Activated CD4-positive, alpha-beta T cell treated with anti-CD3 and anti-CD28 coated beads for 36 hours (primary cell): ENCODE results near the gene UTP11. TPM values are rescaled to one million over a fixed set of nuclear protein-coding genes. Genes with fewer than 3 reads are reported as not detected.
"Not testable (repeated sequence)": the region's sequence is repeated elsewhere in the genome, so short reads cannot be mapped to it uniquely, and the experiment has no call there.

ENCODE experiments used
- ATAC-seq: fragments of 200-7000 bp; cut with Tn5 transposase; one replicate; pipeline ENCODE4 v1.10.0; 2021; ENCODE audit warnings: mild to moderate bottlenecking, moderate library complexity
- CTCF ChIA-PET: fragments of 350-600 bp; sonication (Branson Sonifier 250); formaldehyde crosslinking; loops from one replicate; lab custom pipeline; 2021; ENCODE audit warnings: antibody characterized with exemption; lab: Charles Lee
- POLR2A ChIA-PET: fragments of 350-600 bp; sonication (Branson Sonifier 250); formaldehyde crosslinking; loops from one replicate; lab custom pipeline; 2021; ENCODE audit warnings: antibody characterized with exemption, inconsistent platforms; lab: Charles Lee
- DNase-seq: peaks from one replicate; pipeline ENCODE4 v3.0.0-alpha.2; 2020
- H3K27ac Mint-ChIP-seq: one replicate; pipeline ENCODE4 v1.8.0; 2021; ENCODE audit warnings: mixed read lengths
- H3K27me3 Mint-ChIP-seq: one replicate; pipeline ENCODE4 v1.8.0; 2021; ENCODE audit warnings: mixed read lengths
- H3K36me3 Mint-ChIP-seq: one replicate; pipeline ENCODE4 v1.8.0; 2021; ENCODE audit warnings: low read depth, mixed read lengths
- H3K4me1 Mint-ChIP-seq: one replicate; pipeline ENCODE4 v1.8.0; 2021; ENCODE audit warnings: mixed read lengths
- H3K4me3 Mint-ChIP-seq: one replicate; pipeline ENCODE4 v1.8.0; 2021; ENCODE audit warnings: mild to moderate bottlenecking, moderate library complexity, mixed read lengths
- H3K9me3 Mint-ChIP-seq: one replicate; pipeline ENCODE4 v1.8.0; 2021; ENCODE audit warnings: low read depth, mixed read lengths
- intact Hi-C, 2 experiments: fragments of 100-400 bp; cut with DNase I in 1 of 2; cut with micrococcal nuclease in 1 of 2; formaldehyde crosslinking; loops; one replicate each; pipeline versions ENCODE4 v1.14.2 to v1.15.1; 2022 to 2024; cut with DNase I, micrococcal nuclease
- total RNA-seq, 2 experiments: library from RNA; stranded (reverse); gene quantifications; one replicate each; pipeline ENCODE4 v1.2.3, GENCODE V29; 2021

UTP11 gene
- total RNA-seq, 2 experiments from 2014 or later = 68.9 to 82.4 TPM

DNA sequence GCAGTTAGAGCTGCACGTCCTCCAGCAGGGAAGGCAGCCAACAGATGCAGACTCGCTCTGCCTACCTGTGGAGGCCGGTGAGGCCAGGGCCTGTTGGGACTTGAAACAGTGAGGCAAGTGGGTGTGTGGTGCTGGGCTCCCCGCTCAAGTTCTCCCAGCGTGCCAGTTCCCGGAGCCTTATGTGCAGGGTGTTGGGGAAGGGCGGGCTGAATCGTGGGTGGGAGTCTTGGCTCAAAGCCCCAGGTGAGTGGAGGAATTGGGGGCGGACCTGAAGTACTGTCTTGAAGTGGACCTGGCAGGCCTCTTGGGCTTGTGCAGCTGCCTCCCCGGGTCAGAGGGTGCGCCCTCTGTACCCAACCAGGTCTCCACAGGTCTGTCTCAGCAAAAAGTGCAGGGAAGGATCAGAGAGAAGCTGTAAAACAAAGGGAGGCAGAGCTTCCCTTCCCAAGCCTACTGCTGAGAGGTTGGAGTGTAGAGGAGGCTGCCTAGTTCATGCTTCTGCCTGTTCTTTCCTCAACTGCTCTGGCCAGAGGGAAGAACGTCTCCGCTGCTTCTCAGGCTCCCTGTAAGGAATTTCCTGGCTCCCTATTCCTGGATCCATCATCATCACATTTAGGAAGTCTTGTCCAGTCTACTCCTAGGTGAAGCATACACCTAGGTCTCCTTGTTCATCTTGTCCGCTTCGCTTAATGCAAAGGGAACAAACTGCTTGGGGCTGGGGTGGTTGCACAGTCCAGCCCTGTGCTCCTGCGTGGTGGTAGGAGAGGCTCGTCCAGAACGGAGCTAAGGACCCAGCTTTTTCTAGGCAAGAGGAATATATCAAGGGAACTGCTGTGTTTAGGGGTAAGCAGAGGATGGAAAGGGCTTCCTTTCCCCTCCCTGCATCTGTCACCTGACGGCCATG is 14.9 kb downstream of the UTP11 start:
- H3K4me3 Mint-ChIP-seq = peak overlapping the region; percentile 27
- intact Hi-C loops = loop anchor here (1.0 to 5.0 kb wide), 15 partner anchors 15 to 1665 kb away; partner anchors contain the start of genes AKIRIN1 (in 1 of the 2), HPCAL4 (in 1 of the 2), RRAGC (in 1 of the 2) and SF3A3 (in 1 of the 2)
- DNase-seq (peak; percentile 38), ATAC-seq (no peak)
- ChIA-PET CTCF (interaction anchor here (0.5 to 2.9 kb wide), 25 partner anchors 9 to 1178 kb away, joined by 3 to 27 read pairs (median 4); partner anchors contain the start of genes MTF1 and UTP11), POLR2A (interaction anchor here (0.6 to 2.6 kb wide), 14 partner anchors 8 to 999 kb away, joined by 3 to 27 read pairs (median 4); partner anchors contain the start of genes NDUFS5, POU3F1, RRAGC and UTP11)
- H3K36me3 Mint-ChIP-seq = peaks cover 32% of the 10 kb centered on the region
- peaks cover 61% of the 10 kb centered on the region for H3K4me1 Mint-ChIP-seq
- H3K9me3 Mint-ChIP-seq = no peaks in the 10 kb centered on the region
- no peaks in the 10 kb centered on the region for H3K27me3 Mint-ChIP-seq
- peak overlapping the region; percentile 91 for H3K27ac Mint-ChIP-seq

DNA sequence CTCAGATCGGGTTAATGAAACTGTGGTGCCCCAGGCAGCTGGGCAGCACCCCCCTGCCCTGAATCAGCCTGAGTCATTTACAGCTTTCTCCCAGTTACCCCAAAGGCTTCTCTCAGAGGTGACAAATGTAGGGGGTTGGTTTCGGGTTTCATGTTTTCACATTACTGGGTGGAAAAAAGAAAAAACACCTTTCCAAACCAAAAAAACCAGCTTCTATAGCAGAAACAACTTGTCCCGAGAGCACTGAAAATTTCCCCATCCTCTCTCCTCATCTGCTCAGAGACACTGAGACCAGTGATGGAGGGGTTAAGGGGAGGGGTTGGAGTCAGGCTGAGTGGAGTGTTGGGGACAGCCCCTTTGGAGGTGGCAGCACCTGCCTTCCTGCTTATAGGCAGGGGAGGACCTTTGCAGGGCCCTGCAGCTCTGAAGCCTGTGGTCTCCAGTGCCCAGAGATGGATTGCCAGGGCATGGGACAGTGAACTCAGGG is 15.6 kb downstream of the UTP11 start:
- intact Hi-C loops = loop anchor here (1.0 to 5.0 kb wide), 13 partner anchors 16 to 1664 kb away; partner anchors contain the start of genes AKIRIN1 (in 1 of the 2), HPCAL4 (in 1 of the 2), RRAGC (in 1 of the 2) and SF3A3 (in 1 of the 2)
- Mint-ChIP-seq H3K27ac (peak overlapping the region; percentile 91), H3K9me3 (no peaks in the 10 kb centered on the region), H3K27me3 (no peaks in the 10 kb centered on the region), H3K36me3 (peaks cover 28% of the 10 kb centered on the region), H3K4me1 (peaks cover 61% of the 10 kb centered on the region), H3K4me3 (peak overlapping the region; percentile 33)
- ChIA-PET CTCF (interaction anchor here (0.7 to 2.9 kb wide), 17 partner anchors 10 to 807 kb away, joined by 3 to 27 read pairs (median 4); partner anchors contain the start of gene UTP11), POLR2A (interaction anchor here (0.6 to 2.6 kb wide), 15 partner anchors 9 to 998 kb away, joined by 3 to 27 read pairs (median 4); partner anchors contain the start of genes NDUFS5, POU3F1, RRAGC and UTP11)
- peak; percentile 87 for DNase-seq
- peak; percentile 89 for ATAC-seq

DNA sequence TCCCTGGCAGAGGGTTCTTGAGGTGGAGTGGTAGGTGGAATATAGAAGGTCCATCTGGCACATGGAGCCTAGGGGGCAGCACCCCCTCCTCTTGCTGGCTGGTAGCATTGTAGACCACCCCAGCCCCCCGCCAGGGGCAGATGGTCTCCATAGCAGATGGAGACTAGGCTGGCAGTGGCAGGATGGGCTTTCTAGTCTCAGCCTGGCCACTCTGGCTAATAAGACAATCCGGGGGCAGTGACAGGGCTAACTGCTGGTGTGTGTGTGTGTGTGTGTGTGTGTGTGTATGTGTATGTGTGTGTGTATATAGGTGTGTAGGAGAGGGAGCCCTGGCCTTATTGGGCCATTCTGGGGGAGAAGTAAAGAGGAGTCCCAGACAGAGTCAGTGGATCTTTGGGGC is 16.1 kb downstream of the UTP11 start:
- H3K27ac Mint-ChIP-seq = peak overlapping the region; percentile 91
- H3K4me1 Mint-ChIP-seq = peaks cover 61% of the 10 kb centered on the region
- ChIA-PET POLR2A (interaction anchor here (0.6 to 2.6 kb wide), 7 partner anchors 10 to 831 kb away, joined by 3 to 27 read pairs (median 3); partner anchors contain the start of genes RRAGC and UTP11), CTCF (interaction anchor here (0.8 to 2.9 kb wide), 14 partner anchors 11 to 807 kb away, joined by 3 to 27 read pairs (median 4); partner anchors contain the start of gene UTP11)
- intact Hi-C loops = loop anchor here (1.0 to 5.0 kb wide), 13 partner anchors 16 to 1664 kb away; partner anchors contain the start of genes AKIRIN1 (in 1 of the 2), HPCAL4 (in 1 of the 2), RRAGC (in 1 of the 2) and SF3A3 (in 1 of the 2)
- peak overlapping the region; percentile 33 for H3K4me3 Mint-ChIP-seq
- no peaks in the 10 kb centered on the region for H3K9me3 Mint-ChIP-seq
- DNase-seq (peak; percentile 36), ATAC-seq (no peak)
- peaks cover 28% of the 10 kb centered on the region for H3K36me3 Mint-ChIP-seq
- no peaks in the 10 kb centered on the region for H3K27me3 Mint-ChIP-seq

DNA sequence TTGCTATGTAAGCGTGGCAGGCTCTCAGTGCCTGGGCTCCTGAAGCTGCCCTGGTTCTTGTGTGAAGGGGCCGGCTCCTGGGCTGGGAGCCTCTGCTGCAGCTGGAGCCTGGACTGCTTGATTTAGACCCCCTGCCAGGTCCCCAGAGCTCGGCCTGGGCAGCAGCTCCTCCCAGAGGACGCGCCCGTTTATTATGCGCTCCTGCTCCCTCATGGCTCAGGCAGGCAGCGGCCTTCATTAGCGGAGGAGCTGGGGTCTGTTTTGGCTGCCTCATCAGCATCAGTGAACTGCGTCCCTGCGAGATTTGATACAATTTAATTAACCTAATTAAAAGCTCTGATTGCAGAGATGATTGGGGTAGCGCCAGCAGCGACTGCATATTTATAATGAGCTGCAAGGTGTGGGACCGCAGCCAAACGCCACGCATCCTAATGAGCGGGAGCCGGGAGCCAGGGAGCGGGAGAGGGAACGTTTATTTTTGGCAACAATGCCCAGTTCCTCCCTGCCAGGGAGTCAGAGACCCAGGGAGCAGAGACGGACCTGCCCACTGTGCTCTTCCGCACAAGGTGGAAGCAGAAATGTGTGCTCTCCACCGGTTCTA is 16.6 kb downstream of the UTP11 start:
- Mint-ChIP-seq H3K27ac (peak overlapping the region; percentile 91), H3K36me3 (peaks cover 24% of the 10 kb centered on the region), H3K4me3 (no peak overlapping the region), H3K27me3 (no peaks in the 10 kb centered on the region), H3K4me1 (peaks cover 61% of the 10 kb centered on the region), H3K9me3 (no peaks in the 10 kb centered on the region)
- ChIA-PET POLR2A (interaction anchor here (0.6 to 1.6 kb wide), 4 partner anchors 18 to 98 kb away, joined by 3 to 8 read pairs (median 4); partner anchors contain the start of gene POU3F1), CTCF (interaction anchor here (0.7 to 2.9 kb wide), 8 partner anchors 12 to 64 kb away, joined by 3 to 27 read pairs (median 9); partner anchors contain the start of genes POU3F1 and UTP11)
- DNase-seq (no peak), ATAC-seq (no peak)
- intact Hi-C loops = loop anchor here (5.0 kb wide), 6 partner anchors 43 to 1663 kb away; partner anchors contain the start of gene HPCAL4 (in 1 of the 2)

DNA sequence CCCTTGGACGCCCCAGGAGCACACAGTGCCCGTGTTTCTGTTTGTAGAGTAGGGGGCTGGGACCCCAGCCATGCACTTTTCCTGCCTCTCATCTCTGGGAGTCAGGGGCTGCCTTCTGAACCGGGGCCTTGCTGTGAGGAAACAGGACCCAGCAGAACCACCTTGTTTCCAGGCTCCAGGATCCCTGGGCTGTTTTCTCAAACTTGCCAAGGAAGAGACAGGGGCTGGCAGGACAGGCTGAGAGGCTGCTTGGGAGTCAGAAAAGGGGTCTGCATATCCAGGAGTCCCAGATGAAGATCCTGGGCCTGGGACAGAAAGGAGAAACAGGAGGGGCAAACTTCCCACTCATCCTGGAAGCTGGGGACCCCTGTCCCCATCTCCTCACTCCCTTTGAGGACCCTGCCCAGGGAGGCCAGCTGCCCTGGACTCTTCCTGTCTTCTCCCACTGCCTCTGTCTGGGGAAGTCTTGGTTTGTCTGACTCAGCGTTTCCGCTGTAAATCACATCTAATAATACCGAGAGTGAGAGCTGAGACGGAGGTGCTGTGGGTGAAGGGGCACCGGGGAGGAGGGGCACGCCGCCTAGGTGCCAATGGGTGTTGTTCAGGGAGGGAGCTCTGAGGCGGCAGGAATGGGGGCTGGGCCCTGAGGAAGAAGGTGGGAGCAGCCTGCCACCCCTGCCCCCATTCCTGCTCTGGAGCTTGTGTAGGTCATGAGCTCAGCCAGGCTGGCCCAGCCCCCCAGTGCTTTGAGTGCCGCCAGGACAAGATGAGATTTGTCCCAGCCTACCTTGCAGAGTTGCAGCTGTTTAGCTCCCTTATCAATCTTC is 17.4 kb downstream of the UTP11 start:
- Mint-ChIP-seq H3K4me1 (peaks cover 61% of the 10 kb centered on the region), H3K4me3 (peak overlapping the region; percentile 16), H3K27me3 (no peaks in the 10 kb centered on the region), H3K27ac (peak overlapping the region; percentile 91), H3K9me3 (no peaks in the 10 kb centered on the region), H3K36me3 (peaks cover 21% of the 10 kb centered on the region)
- POLR2A ChIA-PET = interaction anchor here (0.6 to 1.5 kb wide), 7 partner anchors 13 to 822 kb away, joined by 3 to 5 read pairs (median 4); partner anchors contain the start of gene POU3F1
- intact Hi-C loops = loop anchor here (1.0 to 10.0 kb wide), 10 partner anchors 16 to 1662 kb away; partner anchors contain the start of genes HPCAL4 (in 1 of the 2) and POU3F1 (in 1 of the 2)
- ATAC-seq (peak; percentile 58), DNase-seq (peak; percentile 90)
- CTCF ChIA-PET = interaction anchor here (0.5 to 2.3 kb wide), 12 partner anchors 11 to 793 kb away, joined by 3 to 10 read pairs (median 3); partner anchors contain the start of gene POU3F1

DNA sequence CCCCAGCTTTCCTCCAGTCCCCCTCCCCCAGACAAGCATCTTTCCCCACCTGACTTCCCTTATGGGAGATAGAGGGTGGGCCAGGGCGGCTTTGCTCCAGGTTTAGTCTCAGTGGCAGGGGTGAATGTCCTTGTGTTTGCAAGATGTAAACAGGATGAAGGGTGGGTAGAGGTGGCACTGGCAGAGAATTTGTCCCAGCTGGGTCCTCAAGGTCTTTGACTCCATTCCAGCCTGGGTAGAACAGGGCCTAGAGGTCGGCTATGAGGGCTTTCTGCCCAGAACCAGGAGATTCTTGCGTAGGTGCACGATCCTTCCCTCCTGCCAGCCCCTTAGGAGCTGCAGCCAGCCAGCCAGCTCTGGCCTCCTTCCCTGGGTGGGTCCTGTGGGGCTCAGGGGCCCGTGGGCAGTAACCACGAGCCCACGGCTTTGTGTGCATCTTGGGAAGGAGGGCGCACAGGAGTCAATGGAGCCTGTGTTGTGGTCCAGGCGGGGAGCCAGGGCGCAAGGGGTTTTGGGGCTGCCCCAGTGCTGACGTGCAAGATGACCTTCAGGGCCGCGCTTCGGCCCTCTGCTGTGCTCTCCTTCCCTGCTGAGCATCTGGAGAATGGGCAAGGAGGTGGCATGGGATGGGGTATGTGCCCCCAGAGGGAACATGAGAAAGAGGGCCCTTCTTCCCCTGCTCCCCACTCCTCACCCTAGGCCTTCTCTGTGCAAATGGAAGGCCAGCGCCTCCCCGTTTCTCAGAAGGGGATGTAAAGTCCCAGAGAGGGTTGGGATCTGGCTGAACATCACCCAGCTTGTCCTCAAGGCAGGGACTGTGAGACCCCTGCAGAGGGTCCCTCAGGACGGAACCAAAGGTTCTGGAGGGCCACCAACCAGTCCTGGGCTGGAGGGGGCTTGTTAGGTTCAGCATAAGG is 18.3 kb downstream of the UTP11 start:
- H3K36me3 Mint-ChIP-seq = peaks cover 14% of the 10 kb centered on the region
- ChIA-PET POLR2A (interaction anchor here (0.8 to 1.5 kb wide), 6 partner anchors 12 to 821 kb away, joined by 3 to 5 read pairs (median 4); partner anchors contain the start of gene POU3F1), CTCF (interaction anchor here (0.5 to 2.3 kb wide), 7 partner anchors 10 to 244 kb away, joined by 3 to 10 read pairs (median 3); no protein-coding TSS in a partner anchor)
- no peaks in the 10 kb centered on the region for H3K9me3 Mint-ChIP-seq
- intact Hi-C loops = loop anchor here in 1 of 2 experiments (1.0 to 10.0 kb wide), 4 partner anchors 15 to 528 kb away; partner anchors contain the start of gene POU3F1
- H3K4me1 Mint-ChIP-seq = peaks cover 57% of the 10 kb centered on the region
- no peaks in the 10 kb centered on the region for H3K27me3 Mint-ChIP-seq
- peak overlapping the region; percentile 11 for H3K4me3 Mint-ChIP-seq
- no peak for DNase-seq
- peak overlapping the region; percentile 91 for H3K27ac Mint-ChIP-seq
- ATAC-seq = no peak

DNA sequence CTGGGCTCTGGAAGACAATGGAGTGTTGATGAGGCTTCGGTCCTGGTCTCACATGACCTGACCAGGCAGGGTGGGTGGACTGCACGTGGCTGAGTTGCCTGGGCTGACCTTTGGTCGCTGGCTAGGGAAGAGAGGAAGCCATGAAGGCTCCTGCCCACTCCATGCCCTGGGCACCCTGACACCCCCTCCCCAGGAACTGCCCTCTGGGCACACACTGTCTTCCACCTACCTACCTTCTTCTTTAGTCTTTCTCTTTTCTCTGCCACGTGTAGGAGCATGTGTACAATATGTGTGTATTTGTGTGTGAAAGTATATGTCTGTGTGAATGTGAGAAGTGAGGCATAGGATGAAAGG is 19.0 kb downstream of the UTP11 start:
- DNase-seq (no peak), ATAC-seq (no peak)
- intact Hi-C loops = loop anchor here in 1 of 2 experiments (10.0 kb wide), 1 partner anchor 373 kb away; no protein-coding TSS in a partner anchor
- no peaks in the 10 kb centered on the region for H3K9me3 Mint-ChIP-seq
- peaks cover 8% of the 10 kb centered on the region for H3K36me3 Mint-ChIP-seq
- POLR2A ChIA-PET = no interaction called here
- H3K4me3 Mint-ChIP-seq = no peak overlapping the region
- H3K4me1 Mint-ChIP-seq = peaks cover 55% of the 10 kb centered on the region
- H3K27ac Mint-ChIP-seq = peak overlapping the region; percentile 23
- CTCF ChIA-PET = no interaction called here
- H3K27me3 Mint-ChIP-seq = no peaks in the 10 kb centered on the region

DNA sequence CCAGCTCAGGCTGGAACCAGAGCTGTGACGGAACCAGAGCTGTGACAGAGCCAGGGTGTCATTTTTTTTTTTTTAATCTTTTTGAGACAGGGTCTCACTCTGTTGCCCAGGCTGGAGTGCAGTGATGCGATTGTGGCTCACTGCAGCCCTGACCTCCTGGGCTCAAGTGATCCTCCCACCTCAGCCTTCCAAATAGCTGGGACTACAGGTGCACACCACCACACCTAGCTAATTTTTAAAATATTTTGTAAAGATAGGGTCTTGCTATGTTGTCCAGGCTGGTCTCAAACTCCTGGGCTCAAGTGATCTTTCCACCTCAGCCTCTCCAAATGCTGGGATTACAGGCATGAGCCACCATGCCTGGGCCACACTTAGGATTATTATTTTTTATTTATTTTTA is 20.5 kb downstream of the UTP11 start:
- peaks cover 40% of the 10 kb centered on the region for H3K4me1 Mint-ChIP-seq
- CTCF ChIA-PET = interaction anchor here (0.8 to 1.3 kb wide), 2 partner anchors 9 to 12 kb away, joined by 4 read pairs; no protein-coding TSS in a partner anchor
- H3K27me3 Mint-ChIP-seq, H3K4me3 Mint-ChIP-seq, H3K9me3 Mint-ChIP-seq, H3K36me3 Mint-ChIP-seq, H3K27ac Mint-ChIP-seq, ATAC-seq, DNase-seq: not testable (repeated sequence)
- intact Hi-C loops = loop anchor here in 1 of 2 experiments (10.0 kb wide), 1 partner anchor 372 kb away; no protein-coding TSS in a partner anchor
- POLR2A ChIA-PET = interaction anchor here (0.8 kb wide), 1 partner anchor 44 kb away, joined by 6 read pairs; no protein-coding TSS in a partner anchor
